GM12878 (cell line): ENCODE data around the gene WDR11. TPM values are rescaled to one million over a fixed set of nuclear protein-coding genes. Genes with fewer than 3 reads are reported as not detected.
A peak's percentile ranks its signal among the peaks of the same experiment; 100 is the strongest.

Source experiments
- ATAC-seq: fragments of 200-7000 bp; cut with Tn5 transposase; 3 replicates; pipeline ENCODE4 v1.9.1; 2020; ENCODE audit warnings: mild to moderate bottlenecking, moderate library complexity
- BruUV-seq: library from RNA; stranded (reverse); fragments of 400-500 nt; replicated peaks from 2 replicates; lab custom pipeline; 2021; lab: Mats Ljungman, UMichigan
- CTCF ChIA-PET: fragments of 300-600 bp; sonication (Branson Sonifier 250); formaldehyde crosslinking; extraction: SDS; loops from one replicate; lab custom pipeline; 2021; ENCODE audit warnings: inconsistent platforms; lab: Yijun Ruan, JAX
- POLR2A ChIA-PET: fragments of 350-600 bp; formaldehyde crosslinking; extraction: SDS; loops from one replicate; lab custom pipeline; 2021; ENCODE audit warnings: inconsistent platforms; lab: Charles Lee
- RAD21 ChIA-PET: fragments of 300-600 bp; sonication (Branson Sonifier 250); formaldehyde crosslinking; loops from one replicate; lab custom pipeline; 2023; ENCODE audit warnings: antibody characterized with exemption; ENCODE audit not compliant: unreplicated experiment; lab: Charles Lee
- SMC1A ChIA-PET: fragments of 300-600 bp; sonication (Branson Sonifier 250); formaldehyde crosslinking; loops from one replicate; lab custom pipeline; 2023; ENCODE audit not compliant: unreplicated experiment, uncharacterized antibody; lab: Charles Lee
- DNase-seq: peaks from one replicate; pipeline ENCODE4 v3.0.0-alpha.2; 2011; ENCODE audit warnings: low read depth, low spot score
- FAIRE-seq: peaks from 3 replicates; lab custom pipeline; 2011; peaks lifted over from hg19 to GRCh38; lab: Jason Lieb, UNC
- H2AFZ ChIP-seq: 2 replicates; pipeline ENCODE4 v1.6.0; 2011; ENCODE audit warnings: low read depth, low read length, control low read depth; ENCODE audit not compliant: control insufficient read depth
- H3K27ac ChIP-seq: 2 replicates; pipeline ENCODE4 v1.5.1; 2011; ENCODE audit warnings: control low read depth; ENCODE audit not compliant: control insufficient read depth, insufficient read depth
- H3K27me3 ChIP-seq, 2 experiments: replicated peaks in 1 of 2; 2 replicates each; pipeline versions ENCODE4 v1.6.0 to v1.6.1; 2011; ENCODE audit warnings: low read length in 1 of 2; ENCODE audit not compliant: control insufficient read depth in 2 of 2, insufficient read depth in 2 of 2
- H3K36me3 ChIP-seq, 2 experiments: 2 replicates each; pipeline ENCODE4 v1.5.1; 2011; ENCODE audit warnings: low read length in 1 of 2; ENCODE audit not compliant: control insufficient read depth in 2 of 2, insufficient read depth in 2 of 2
- H3K4me1 ChIP-seq: 2 replicates; pipeline ENCODE4 v1.6.1; 2011; ENCODE audit warnings: mild to moderate bottlenecking, low read length, moderate library complexity, mixed read lengths; ENCODE audit not compliant: control insufficient read depth, insufficient read depth
- H3K4me2 ChIP-seq: 2 replicates; pipeline ENCODE4 v1.6.0; 2011; ENCODE audit warnings: control low read depth; ENCODE audit not compliant: control insufficient read depth, insufficient read depth
- H3K4me3 ChIP-seq: fragments of 200-600 bp; sonication (generic); 2 replicates; pipeline ENCODE4 v1.5.1; 2016
- H3K79me2 ChIP-seq: 2 replicates; pipeline ENCODE4 v1.6.0; 2011; ENCODE audit warnings: low read length; ENCODE audit not compliant: control insufficient read depth, insufficient read depth
- H3K9ac ChIP-seq: 2 replicates; pipeline ENCODE4 v1.8.0; 2011; ENCODE audit warnings: low read length, control low read depth, mixed read lengths; ENCODE audit not compliant: control insufficient read depth, insufficient read depth
- H3K9me3 ChIP-seq: replicated peaks from 3 replicates; pipeline ENCODE4 v1.5.1; 2011; ENCODE audit warnings: mild to moderate bottlenecking, low read length; ENCODE audit not compliant: control insufficient read depth, insufficient read depth
- H4K20me1 ChIP-seq: 2 replicates; pipeline ENCODE4 v1.6.0; 2011; ENCODE audit not compliant: control insufficient read depth, insufficient read depth
- CBX5 ChIP-seq: sonication (generic); IDR thresholded peaks from 2 replicates; pipeline ENCODE4 v1.6.1; 2016; ENCODE audit warnings: low read depth, moderate library complexity, mild to moderate bottlenecking, inconsistent platforms
- CTCF ChIP-seq, 3 experiments: IDR thresholded peaks in 2 of 3; conservative IDR thresholded peaks in 1 of 3; 2 replicates each; pipeline ENCODE4 v1.5.1; 2011; ENCODE audit warnings: low read depth in 3 of 3, low read length in 3 of 3, mild to moderate bottlenecking in 3 of 3, control low read depth in 2 of 3, moderate library complexity in 2 of 3, inconsistent platforms in 1 of 3, mixed read lengths in 1 of 3; ENCODE audit not compliant: control insufficient read depth in 2 of 3, insufficient read depth in 1 of 3; ENCODE audit errors: extremely low read depth in 1 of 3
- FOXM1 ChIP-seq: IDR thresholded peaks from 2 replicates; pipeline ENCODE4 v1.6.1; 2012; ENCODE audit warnings: low read depth, mild to moderate bottlenecking, inconsistent platforms, low read length, moderate library complexity
- HDAC6 ChIP-seq: fragments of 200-600 bp; sonication (generic); IDR thresholded peaks from one replicate; pipeline ENCODE4 v1.8.0; 2017; ENCODE audit warnings: antibody characterized with exemption; ENCODE audit not compliant: unreplicated experiment
- IKZF1 ChIP-seq: fragments of 450-650 bp; conservative IDR thresholded peaks from 2 replicates; pipeline ENCODE4 v1.6.1; 2017; ENCODE audit warnings: antibody characterized with exemption, mild to moderate bottlenecking
- KLF5 ChIP-seq: fragments of 450-650 bp; IDR thresholded peaks from 2 replicates; pipeline ENCODE4 v1.6.1; 2014; ENCODE audit warnings: mild to moderate bottlenecking; ENCODE audit not compliant: partially characterized antibody
- MEF2A ChIP-seq: IDR thresholded peaks from 2 replicates; pipeline ENCODE4 v1.6.1; 2011; ENCODE audit warnings: low read depth, mild to moderate bottlenecking, low read length, moderate library complexity; ENCODE audit not compliant: insufficient read depth
- NR2C2 ChIP-seq: IDR thresholded peaks from 2 replicates; pipeline ENCODE4 v1.6.1; 2011; ENCODE audit warnings: borderline replicate concordance, low read depth; ENCODE audit not compliant: control insufficient read depth, insufficient read length
- SMAD5 ChIP-seq: IDR thresholded peaks from 2 replicates; pipeline ENCODE4 v1.6.1; 2016; ENCODE audit warnings: antibody characterized with exemption, low read depth
- TBL1XR1 ChIP-seq: IDR thresholded peaks from 2 replicates; pipeline ENCODE4 v1.6.1; 2012; ENCODE audit warnings: low read depth, low read length, improper control_type of control experiment
- ZBED1 ChIP-seq: IDR thresholded peaks from 2 replicates; pipeline ENCODE4 v1.6.1; 2016; ENCODE audit warnings: borderline replicate concordance
- ZNF384 ChIP-seq: IDR thresholded peaks from 2 replicates; pipeline ENCODE4 v1.6.1; 2012; ENCODE audit warnings: low read depth, mild to moderate bottlenecking, low read length, improper control_type of control experiment, borderline replicate concordance
- ZZZ3 ChIP-seq: IDR thresholded peaks from 2 replicates; pipeline ENCODE4 v1.6.1; 2011; ENCODE audit warnings: low read depth; ENCODE audit not compliant: control insufficient read depth, insufficient read length
- WGBS: methylation state at CpG from one replicate; pipeline ENCODE4 v1.1.6; 2016; ENCODE audit warnings: low lambda C conversion rate; ENCODE audit not compliant: insufficient replicate concordance, insufficient coverage; ENCODE audit errors: missing lambda C conversion rate; 5-methylcytosine and 5-hydroxymethylcytosine counted together
- in situ Hi-C: fragments of 300-500 bp; cut with MboI; formaldehyde crosslinking; loops from 9 replicates; pipeline ENCODE4 v1.14.3; 2018; ENCODE audit warnings: mixed read lengths
- intact Hi-C: fragments of 100-400 bp; cut with micrococcal nuclease; formaldehyde crosslinking; loops from one replicate; pipeline ENCODE4 v1.14.2; 2022; ENCODE audit not compliant: unreplicated experiment
- polyA plus RNA-seq, 11 experiments: library from polyadenylated mRNA; depleted of rRNA in 4 of 11; unstranded in 6 of 11; stranded (reverse) in 5 of 11; fragments of >200 nt; fragmentation: Nextera tagmentation in 4 of 11; fragmentation: Illumina TruSeq in 1 of 11; extraction: Ambion mirVana in 4 of 11; extraction: Trizol in 1 of 11; gene quantifications; 1 replicate in 1 of 11; 2 replicates in 10 of 11; pipeline versions ENCODE4 v1.2.1 to v1.2.3, GENCODE V29; 2011 to 2016; ENCODE audit warnings: inconsistent platforms in 2 of 11, missing spikeins in 2 of 11, low read depth in 1 of 11
- total RNA-seq, 4 experiments: library from RNA; depleted of rRNA in 3 of 4; stranded (reverse); fragments of >200 nt in 3 of 4; fragmentation: Illumina TruSeq in 1 of 4; extraction: Trizol in 1 of 4; gene quantifications; 2 replicates each; pipeline versions ENCODE4 v1.2.1 to v1.2.3, GENCODE V29; 2013 to 2021
- TF ChIP-seq, protein P1 (sequence below): fragments of 450-650 bp; IDR thresholded peaks from 2 replicates; pipeline ENCODE4 v1.6.1; 2016; ENCODE audit warnings: mild to moderate bottlenecking

The WDR11 gene
- total and polyA plus RNA-seq, 10 of the 15 experiments (the other 5 are each of a cell fraction or from before 2014, with no cell fraction given): 21.3 to 132 (median 42.6) TPM

DNA sequence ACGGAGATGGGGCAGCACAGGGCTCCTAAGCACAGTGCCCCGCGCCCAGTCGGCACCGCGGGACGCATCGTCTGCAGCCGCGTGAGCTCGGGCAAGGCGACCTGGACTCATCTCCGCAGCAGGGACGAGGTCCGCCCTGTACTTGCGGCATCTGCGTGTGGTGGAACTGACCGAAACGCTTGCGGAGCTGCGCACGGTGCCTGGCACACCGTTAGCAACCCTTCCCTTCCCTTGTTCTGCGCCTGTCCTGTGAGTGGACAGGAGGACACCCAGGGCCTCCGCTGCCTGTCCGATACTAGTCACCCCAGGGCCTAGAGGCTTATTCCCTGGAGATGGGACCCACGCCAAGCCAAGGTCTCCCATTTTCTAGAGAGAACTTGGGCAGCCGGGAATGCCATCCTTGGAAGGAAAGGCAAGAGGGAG lies 98.5 kb downstream of the WDR11 start:
- 26% methylated on average over 28 of the region's 28 CpGs for WGBS
- no TSS peak for BruUV-seq
- TF ChIP-seq, protein P1, sequence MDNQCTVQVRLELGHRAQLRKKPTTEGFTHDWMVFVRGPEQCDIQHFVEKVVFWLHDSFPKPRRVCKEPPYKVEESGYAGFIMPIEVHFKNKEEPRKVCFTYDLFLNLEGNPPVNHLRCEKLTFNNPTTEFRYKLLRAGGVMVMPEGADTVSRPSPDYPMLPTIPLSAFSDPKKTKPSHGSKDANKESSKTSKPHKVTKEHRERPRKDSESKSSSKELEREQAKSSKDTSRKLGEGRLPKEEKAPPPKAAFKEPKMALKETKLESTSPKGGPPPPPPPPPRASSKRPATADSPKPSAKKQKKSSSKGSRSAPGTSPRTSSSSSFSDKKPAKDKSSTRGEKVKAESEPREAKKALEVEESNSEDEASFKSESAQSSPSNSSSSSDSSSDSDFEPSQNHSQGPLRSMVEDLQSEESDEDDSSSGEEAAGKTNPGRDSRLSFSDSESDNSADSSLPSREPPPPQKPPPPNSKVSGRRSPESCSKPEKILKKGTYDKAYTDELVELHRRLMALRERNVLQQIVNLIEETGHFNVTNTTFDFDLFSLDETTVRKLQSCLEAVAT: no peak
- TF ChIP-seq SMAD5: no peak
- no peak for TF ChIP-seq CBX5
- TF ChIP-seq ZBED1: no peak
- no peak for TF ChIP-seq FOXM1
- no peak for TF ChIP-seq CTCF (IDR thresholded peaks at IDR 0.05 in 2 of 3, conservative IDR thresholded peaks at IDR 0.05 in 1 of 3; ENCODE audit: control insufficient read depth in 2 of 3, extremely low read depth in 1 of 3, insufficient read depth in 1 of 3, low read depth in 3 of 3, low read length in 3 of 3)
- TF ChIP-seq MEF2A: no peak
- TF ChIP-seq HDAC6: no peak
- no peak for TF ChIP-seq IKZF1
- no peak for TF ChIP-seq ZZZ3
- TF ChIP-seq NR2C2: no peak
- no peak for TF ChIP-seq KLF5
- no peak for TF ChIP-seq ZNF384
- no peak for TF ChIP-seq TBL1XR1
- in situ Hi-C loops: loop anchor here (5.0 kb wide), 1 partner anchor 783 kb away; no protein-coding TSS in a partner anchor
- no peak for FAIRE-seq
- no peak for DNase-seq
- H2AFZ ChIP-seq: no peak overlapping the region
- peak; percentile 11; the same call in 1 of the 3 replicates for ATAC-seq
- H4K20me1 ChIP-seq: no peaks in the 10 kb centered on the region
- no peaks in the 10 kb centered on the region for H3K4me1 ChIP-seq
- H3K4me3 ChIP-seq: no peak overlapping the region
- POLR2A ChIA-PET: no interaction called here
- SMC1A ChIA-PET: interaction anchor here (1.3 kb wide), 1 partner anchor 937 kb away, joined by 4 read pairs; no protein-coding TSS in a partner anchor
- peaks cover 2% of the 10 kb centered on the region; the same call in 1 of the 3 replicates for H3K9me3 ChIP-seq
- no peaks in the 10 kb centered on the region for H3K79me2 ChIP-seq
- RAD21 ChIA-PET: interaction anchor here (0.7 to 1.1 kb wide), 2 partner anchors 659 to 999 kb away, joined by 3 to 4 read pairs; no protein-coding TSS in a partner anchor
- H3K9ac ChIP-seq: no peak overlapping the region
- H3K27me3 ChIP-seq: peaks cover 8 to 11% of the 10 kb centered on the region in 2 experiments
- no peaks in the 10 kb centered on the region for H3K36me3 ChIP-seq
- intact Hi-C loops: no loop called here
- CTCF ChIA-PET: interaction anchor here (0.6 to 1.7 kb wide), 11 partner anchors 8 to 951 kb away, joined by 3 to 7 read pairs (median 3); no protein-coding TSS in a partner anchor
- no peak overlapping the region for H3K27ac ChIP-seq
- H3K4me2 ChIP-seq: no peak overlapping the region
